K562 (cell line): ENCODE data around the gene CAMK1D. TPM values are rescaled to one million over a fixed set of nuclear protein-coding genes. Genes with fewer than 3 reads are reported as not detected.

Source experiments
- NFE2L1 ChIP-seq: fragments of 450-650 bp; IDR thresholded peaks from 2 replicates; pipeline ENCODE4 v1.6.1; 2016; ENCODE audit warnings: missing genetic modification characterization, low read depth, mild to moderate bottlenecking, missing compliant biosample characterization, moderate library complexity, borderline replicate concordance
- TOE1 ChIP-seq, 2 experiments: fragments of 450-650 bp in 1 of 2; sonication (generic) in 1 of 2; formaldehyde crosslinking in 1 of 2; IDR thresholded peaks; 2 replicates each; pipeline versions ENCODE4 v1.7.1 to v1.8.0; 2016 to 2022; ENCODE audit warnings: borderline replicate concordance in 2 of 2, mild to moderate bottlenecking in 2 of 2, antibody characterized with exemption in 1 of 2, inconsistent platforms in 1 of 2, low read depth in 1 of 2, missing genetic modification reagents in 1 of 2, moderate library complexity in 1 of 2
- polyA plus RNA-seq, 8 experiments: library from polyadenylated mRNA; depleted of rRNA in 4 of 8; stranded (reverse) in 5 of 8; unstranded in 3 of 8; fragments of >200 nt; fragmentation: Nextera tagmentation in 2 of 8; fragmentation: Illumina TruSeq in 1 of 8; extraction: Ambion mirVana in 2 of 8; extraction: Trizol in 1 of 8; gene quantifications; 2 replicates each; pipeline versions ENCODE4 v1.2.1 to v1.2.3, GENCODE V29; 2011 to 2014; ENCODE audit warnings: inconsistent platforms in 1 of 8, missing spikeins in 1 of 8
- total RNA-seq, 7 experiments: library from RNA; depleted of rRNA in 6 of 7; stranded (reverse); fragments of >200 nt in 6 of 7; fragmentation: Illumina TruSeq in 2 of 7; extraction: Trizol in 2 of 7; gene quantifications; 2 replicates each; pipeline versions ENCODE4 v1.2.1 to v1.2.3, GENCODE V29; 2011 to 2021; ENCODE audit warnings: low replicate concordance in 1 of 7
- TF ChIP-seq, protein P1 (sequence below), 2 experiments: fragments of 150-350 bp in 1 of 2; IDR thresholded peaks; 2 replicates each; pipeline ENCODE4 v1.6.1; 2012 to 2016; ENCODE audit warnings: low read depth in 2 of 2, low read length in 2 of 2, mild to moderate bottlenecking in 1 of 2, moderate library complexity in 1 of 2
- TF ChIP-seq, protein P2 (sequence below): IDR thresholded peaks from 2 replicates; pipeline ENCODE4 v1.6.1; 2012; ENCODE audit warnings: low read depth, low read length, improper control_type of control experiment, borderline replicate concordance
- TF ChIP-seq, protein P3 (sequence below): sonication (generic); formaldehyde crosslinking; IDR thresholded peaks from 2 replicates; pipeline ENCODE4 v1.8.0; 2023; ENCODE audit warnings: missing genetic modification reagents, mild to moderate bottlenecking, borderline replicate concordance

Gene CAMK1D
- total and polyA plus RNA-seq, 9 of the 15 experiments (the other 6 are each of a cell fraction or from before 2014, with no cell fraction given) = 0.12 to 0.24 (median 0.20) TPM; not detected in 5

DNA sequence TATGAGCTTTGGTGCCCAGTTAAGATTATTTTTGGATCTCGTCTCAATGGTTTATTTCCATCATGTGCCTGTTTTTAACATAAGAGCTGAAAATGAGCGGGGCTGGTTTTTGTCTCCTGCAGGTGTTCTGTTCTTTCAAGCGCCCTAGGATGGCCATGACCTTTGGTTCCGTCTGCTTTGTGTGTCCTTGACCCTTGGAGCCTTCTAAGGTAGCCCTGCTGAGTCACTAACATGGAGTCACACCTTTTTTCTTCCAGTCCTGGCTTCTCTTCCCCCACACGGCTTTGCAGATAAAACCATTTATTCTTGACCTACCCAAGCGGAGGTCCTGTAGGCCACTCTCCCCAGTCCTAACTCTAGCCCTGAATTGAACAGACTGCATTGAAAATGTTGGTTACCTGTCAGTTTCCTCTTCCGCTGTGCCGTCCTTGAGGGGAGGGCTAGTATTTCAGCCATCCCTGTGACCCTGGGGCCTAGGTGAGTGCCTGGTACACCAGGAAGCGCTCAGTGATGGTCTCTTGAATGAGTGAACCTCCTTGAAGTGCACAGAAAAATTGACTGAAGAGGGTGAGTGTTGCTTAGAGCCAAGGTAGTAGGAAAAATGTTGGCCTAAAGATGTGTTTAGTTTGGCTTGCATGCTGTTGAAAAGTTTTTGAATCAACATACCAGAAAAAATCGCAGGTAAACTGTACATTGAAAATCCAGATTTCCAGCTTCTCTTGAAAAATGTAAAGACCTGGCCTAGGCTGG is 48.0 kb downstream of the CAMK1D start (continued):
- TF ChIP-seq, protein P1, sequence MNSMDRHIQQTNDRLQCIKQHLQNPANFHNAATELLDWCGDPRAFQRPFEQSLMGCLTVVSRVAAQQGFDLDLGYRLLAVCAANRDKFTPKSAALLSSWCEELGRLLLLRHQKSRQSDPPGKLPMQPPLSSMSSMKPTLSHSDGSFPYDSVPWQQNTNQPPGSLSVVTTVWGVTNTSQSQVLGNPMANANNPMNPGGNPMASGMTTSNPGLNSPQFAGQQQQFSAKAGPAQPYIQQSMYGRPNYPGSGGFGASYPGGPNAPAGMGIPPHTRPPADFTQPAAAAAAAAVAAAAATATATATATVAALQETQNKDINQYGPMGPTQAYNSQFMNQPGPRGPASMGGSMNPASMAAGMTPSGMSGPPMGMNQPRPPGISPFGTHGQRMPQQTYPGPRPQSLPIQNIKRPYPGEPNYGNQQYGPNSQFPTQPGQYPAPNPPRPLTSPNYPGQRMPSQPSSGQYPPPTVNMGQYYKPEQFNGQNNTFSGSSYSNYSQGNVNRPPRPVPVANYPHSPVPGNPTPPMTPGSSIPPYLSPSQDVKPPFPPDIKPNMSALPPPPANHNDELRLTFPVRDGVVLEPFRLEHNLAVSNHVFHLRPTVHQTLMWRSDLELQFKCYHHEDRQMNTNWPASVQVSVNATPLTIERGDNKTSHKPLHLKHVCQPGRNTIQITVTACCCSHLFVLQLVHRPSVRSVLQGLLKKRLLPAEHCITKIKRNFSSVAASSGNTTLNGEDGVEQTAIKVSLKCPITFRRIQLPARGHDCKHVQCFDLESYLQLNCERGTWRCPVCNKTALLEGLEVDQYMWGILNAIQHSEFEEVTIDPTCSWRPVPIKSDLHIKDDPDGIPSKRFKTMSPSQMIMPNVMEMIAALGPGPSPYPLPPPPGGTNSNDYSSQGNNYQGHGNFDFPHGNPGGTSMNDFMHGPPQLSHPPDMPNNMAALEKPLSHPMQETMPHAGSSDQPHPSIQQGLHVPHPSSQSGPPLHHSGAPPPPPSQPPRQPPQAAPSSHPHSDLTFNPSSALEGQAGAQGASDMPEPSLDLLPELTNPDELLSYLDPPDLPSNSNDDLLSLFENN (IDR thresholded peaks at IDR 0.05; ENCODE audit: low read depth in 2 of 2, low read length in 2 of 2) = no peak
- TF ChIP-seq TOE1 (IDR thresholded peaks at IDR 0.05; ENCODE audit: borderline replicate concordance) = no peak
- no peak for TF ChIP-seq TOE1 (CRISPR knock-in tag; IDR thresholded peaks at IDR 0.05; ENCODE audit: borderline replicate concordance, low read depth)
- TF ChIP-seq, protein P2, sequence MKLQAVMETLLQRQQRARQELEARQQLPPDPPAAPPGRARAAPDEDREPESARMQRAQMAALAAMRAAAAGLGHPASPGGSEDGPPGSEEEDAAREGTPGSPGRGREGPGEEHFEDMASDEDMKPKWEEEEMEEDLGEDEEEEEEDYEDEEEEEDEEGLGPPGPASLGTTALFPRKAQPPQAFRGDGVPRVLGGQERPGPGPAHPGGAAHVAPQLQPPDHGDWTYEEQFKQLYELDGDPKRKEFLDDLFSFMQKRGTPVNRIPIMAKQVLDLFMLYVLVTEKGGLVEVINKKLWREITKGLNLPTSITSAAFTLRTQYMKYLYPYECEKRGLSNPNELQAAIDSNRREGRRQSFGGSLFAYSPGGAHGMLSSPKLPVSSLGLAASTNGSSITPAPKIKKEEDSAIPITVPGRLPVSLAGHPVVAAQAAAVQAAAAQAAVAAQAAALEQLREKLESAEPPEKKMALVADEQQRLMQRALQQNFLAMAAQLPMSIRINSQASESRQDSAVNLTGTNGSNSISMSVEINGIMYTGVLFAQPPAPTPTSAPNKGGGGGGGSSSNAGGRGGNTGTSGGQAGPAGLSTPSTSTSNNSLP = no peak
- TF ChIP-seq, protein P3, sequence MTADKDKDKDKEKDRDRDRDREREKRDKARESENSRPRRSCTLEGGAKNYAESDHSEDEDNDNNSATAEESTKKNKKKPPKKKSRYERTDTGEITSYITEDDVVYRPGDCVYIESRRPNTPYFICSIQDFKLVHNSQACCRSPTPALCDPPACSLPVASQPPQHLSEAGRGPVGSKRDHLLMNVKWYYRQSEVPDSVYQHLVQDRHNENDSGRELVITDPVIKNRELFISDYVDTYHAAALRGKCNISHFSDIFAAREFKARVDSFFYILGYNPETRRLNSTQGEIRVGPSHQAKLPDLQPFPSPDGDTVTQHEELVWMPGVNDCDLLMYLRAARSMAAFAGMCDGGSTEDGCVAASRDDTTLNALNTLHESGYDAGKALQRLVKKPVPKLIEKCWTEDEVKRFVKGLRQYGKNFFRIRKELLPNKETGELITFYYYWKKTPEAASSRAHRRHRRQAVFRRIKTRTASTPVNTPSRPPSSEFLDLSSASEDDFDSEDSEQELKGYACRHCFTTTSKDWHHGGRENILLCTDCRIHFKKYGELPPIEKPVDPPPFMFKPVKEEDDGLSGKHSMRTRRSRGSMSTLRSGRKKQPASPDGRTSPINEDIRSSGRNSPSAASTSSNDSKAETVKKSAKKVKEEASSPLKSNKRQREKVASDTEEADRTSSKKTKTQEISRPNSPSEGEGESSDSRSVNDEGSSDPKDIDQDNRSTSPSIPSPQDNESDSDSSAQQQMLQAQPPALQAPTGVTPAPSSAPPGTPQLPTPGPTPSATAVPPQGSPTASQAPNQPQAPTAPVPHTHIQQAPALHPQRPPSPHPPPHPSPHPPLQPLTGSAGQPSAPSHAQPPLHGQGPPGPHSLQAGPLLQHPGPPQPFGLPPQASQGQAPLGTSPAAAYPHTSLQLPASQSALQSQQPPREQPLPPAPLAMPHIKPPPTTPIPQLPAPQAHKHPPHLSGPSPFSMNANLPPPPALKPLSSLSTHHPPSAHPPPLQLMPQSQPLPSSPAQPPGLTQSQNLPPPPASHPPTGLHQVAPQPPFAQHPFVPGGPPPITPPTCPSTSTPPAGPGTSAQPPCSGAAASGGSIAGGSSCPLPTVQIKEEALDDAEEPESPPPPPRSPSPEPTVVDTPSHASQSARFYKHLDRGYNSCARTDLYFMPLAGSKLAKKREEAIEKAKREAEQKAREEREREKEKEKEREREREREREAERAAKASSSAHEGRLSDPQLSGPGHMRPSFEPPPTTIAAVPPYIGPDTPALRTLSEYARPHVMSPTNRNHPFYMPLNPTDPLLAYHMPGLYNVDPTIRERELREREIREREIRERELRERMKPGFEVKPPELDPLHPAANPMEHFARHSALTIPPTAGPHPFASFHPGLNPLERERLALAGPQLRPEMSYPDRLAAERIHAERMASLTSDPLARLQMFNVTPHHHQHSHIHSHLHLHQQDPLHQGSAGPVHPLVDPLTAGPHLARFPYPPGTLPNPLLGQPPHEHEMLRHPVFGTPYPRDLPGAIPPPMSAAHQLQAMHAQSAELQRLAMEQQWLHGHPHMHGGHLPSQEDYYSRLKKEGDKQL (CRISPR knock-in tag) = no peak
- TF ChIP-seq NFE2L1 = no peak
